Activated CD4-positive, alpha-beta T cell treated with anti-CD3 and anti-CD28 coated beads, Interleukin-2, amount 50 U/mL, for 24 hours (primary cell): ENCODE results near the gene NCAPD3.
"Not testable (repeated sequence)": the region's sequence is repeated elsewhere in the genome, so short reads cannot be mapped to it uniquely, and the experiment has no call there.

ENCODE experiments used
- DNase-seq, 2 donors: peaks; one replicate each; pipeline ENCODE4 v3.0.0-alpha.2; 2020; ENCODE audit warnings: low read depth in 1 of 2, low spot score in 1 of 2

NCAPD3 gene

GRCh38 chr11:134132808-134133207, 91.0 kb downstream of the NCAPD3 start:
- DNase-seq, result no peak

GRCh38 chr11:134131628-134132244, 92.0 kb downstream of the NCAPD3 start:
- no peak for DNase-seq

- DNase-seq, result no peak
These were observed 97.4 kb downstream of the NCAPD3 start for GRCh38 chr11:134126217-134126822.

GRCh38 chr11:134125507-134125906, 98.3 kb downstream of the NCAPD3 start:
- DNase-seq, result no peak

- no peak for DNase-seq
These were observed 98.9 kb downstream of the NCAPD3 start for GRCh38 chr11:134124660-134125451.

- no peak for DNase-seq
These were observed 102.7 kb downstream of the NCAPD3 start for GRCh38 chr11:134120921-134121526.

GRCh38 chr11:134120143-134120850, 103.5 kb downstream of the NCAPD3 start:
- no peak for DNase-seq

- DNase-seq, result no peak
These were observed 104.7 kb downstream of the NCAPD3 start for GRCh38 chr11:134119094-134119493.

- DNase-seq, result no peak
These were observed 105.8 kb downstream of the NCAPD3 start for GRCh38 chr11:134118006-134118405.

- no peak for DNase-seq
These were observed 107.6 kb downstream of the NCAPD3 start for GRCh38 chr11:134116210-134116609.

GRCh38 chr11:134113787-134114186, 110.0 kb downstream of the NCAPD3 start:
- DNase-seq, result not testable (repeated sequence)

GRCh38 chr11:134110252-134110815, 113.4 kb downstream of the NCAPD3 start:
- no peak for DNase-seq
